ENCODE measurements around the gene OR51G1.

OR51G1 gene

GRCh38 chr11:4886186-4886585 is 38.0 kb downstream of the OR51G1 start:
- no peak overlapping the region for H3K4me3 ChIP-seq (ENCODE audit: low read length)
- H3K27ac ChIP-seq (ENCODE audit: low read depth, low read length) = no peak overlapping the region
- H4K20me1 ChIP-seq (ENCODE audit: control insufficient read depth, insufficient read depth, low read depth, low read length) = no peaks in the 10 kb centered on the region
- H3K79me2 ChIP-seq (ENCODE audit: control insufficient read depth, low read length) = no peaks in the 10 kb centered on the region
- H3K9me3 ChIP-seq (ENCODE audit: control insufficient read depth, insufficient read depth, low read length) = no peaks in the 10 kb centered on the region
- no peaks in the 10 kb centered on the region for H3F3A ChIP-seq (ENCODE audit: control insufficient read depth, insufficient read depth)
- H3K9me2 ChIP-seq (replicated peaks; ENCODE audit: control insufficient read depth, low read length) = no peaks in the 10 kb centered on the region
- TF ChIP-seq CTCF (IDR thresholded peaks at IDR 0.05; ENCODE audit: low read depth, low read length, poor library complexity, severe bottlenecking) (no peak), EZH2phosphoT487 (IDR thresholded peaks at IDR 0.05; ENCODE audit: borderline replicate concordance, low read length) (no peak)
- no peaks in the 10 kb centered on the region for H3K27me3 ChIP-seq (ENCODE audit: control insufficient read depth, low read length)
- no peak overlapping the region for H3K4me2 ChIP-seq (ENCODE audit: low read length)
- H3K36me3 ChIP-seq (ENCODE audit: control insufficient read depth, low read length) = no peaks in the 10 kb centered on the region
- no peaks in the 10 kb centered on the region for H3K4me1 ChIP-seq (ENCODE audit: control insufficient read depth, low read length)

GRCh38 chr11:4884361-4884760 is 39.8 kb downstream of the OR51G1 start:
- TF ChIP-seq CTCF (IDR thresholded peaks at IDR 0.05; ENCODE audit: low read depth, low read length, poor library complexity, severe bottlenecking) (no peak), EZH2phosphoT487 (IDR thresholded peaks at IDR 0.05; ENCODE audit: borderline replicate concordance, low read length) (no peak)
- Histone ChIP-seq H3K4me3 (ENCODE audit: low read length) (no peak overlapping the region), H3K9me2 (replicated peaks; ENCODE audit: control insufficient read depth, low read length) (no peaks in the 10 kb centered on the region)

GRCh38 chr11:4882543-4882942 is 41.6 kb downstream of the OR51G1 start:
- no peaks in the 10 kb centered on the region for H3F3A ChIP-seq (ENCODE audit: control insufficient read depth, insufficient read depth)
- TF ChIP-seq EZH2phosphoT487 (IDR thresholded peaks at IDR 0.05; ENCODE audit: borderline replicate concordance, low read length) (no peak), CTCF (IDR thresholded peaks at IDR 0.05; ENCODE audit: low read depth, low read length, poor library complexity, severe bottlenecking) (no peak)
- no peaks in the 10 kb centered on the region for H4K20me1 ChIP-seq (ENCODE audit: control insufficient read depth, insufficient read depth, low read depth, low read length)
- H3K4me3 ChIP-seq (ENCODE audit: low read length) = no peak overlapping the region
- H3K79me2 ChIP-seq (ENCODE audit: control insufficient read depth, low read length) = no peaks in the 10 kb centered on the region
- no peak overlapping the region for H3K27ac ChIP-seq (ENCODE audit: low read depth, low read length)
- H3K4me1 ChIP-seq (ENCODE audit: control insufficient read depth, low read length) = no peaks in the 10 kb centered on the region
- H3K36me3 ChIP-seq (ENCODE audit: control insufficient read depth, low read length) = no peaks in the 10 kb centered on the region
- no peaks in the 10 kb centered on the region for H3K9me3 ChIP-seq (ENCODE audit: control insufficient read depth, insufficient read depth, low read length)
- no peaks in the 10 kb centered on the region for H3K27me3 ChIP-seq (ENCODE audit: control insufficient read depth, low read length)
- H3K9me2 ChIP-seq (replicated peaks; ENCODE audit: control insufficient read depth, low read length) = no peaks in the 10 kb centered on the region
- no peak overlapping the region for H3K4me2 ChIP-seq (ENCODE audit: low read length)

More at GRCh38 chr11:4884361-4884760, 39.8 kb downstream of the OR51G1 start:
- Histone ChIP-seq H4K20me1 (ENCODE audit: control insufficient read depth, insufficient read depth, low read depth, low read length) (no peaks in the 10 kb centered on the region), H3K27ac (ENCODE audit: low read depth, low read length) (no peak overlapping the region), H3K36me3 (ENCODE audit: control insufficient read depth, low read length) (no peaks in the 10 kb centered on the region), H3F3A (ENCODE audit: control insufficient read depth, insufficient read depth) (no peaks in the 10 kb centered on the region), H3K79me2 (ENCODE audit: control insufficient read depth, low read length) (no peaks in the 10 kb centered on the region), H3K4me1 (ENCODE audit: control insufficient read depth, low read length) (no peaks in the 10 kb centered on the region), H3K27me3 (ENCODE audit: control insufficient read depth, low read length) (no peaks in the 10 kb centered on the region), H3K9me3 (ENCODE audit: control insufficient read depth, insufficient read depth, low read length) (no peaks in the 10 kb centered on the region), H3K4me2 (ENCODE audit: low read length) (no peak overlapping the region)

Measured in DOHH2 (cell line).